Thyroid gland (tissue), 4 donors: ENCODE results near the gene LRFN2.

ENCODE experiments used
- CTCF ChIP-seq, 6 experiments: fragments of 200-600 bp in 3 of 6; fragments of 450-650 bp in 3 of 6; sonication (generic) in 3 of 6; IDR thresholded peaks; one replicate each; pipeline ENCODE4 v1.5.1; 2016 to 2019; ENCODE audit warnings: antibody characterized with exemption in 6 of 6, mild to moderate bottlenecking in 2 of 6, inconsistent platforms in 1 of 6, moderate library complexity in 1 of 6
- POLR2A ChIP-seq, 2 donors: fragments of 450-650 bp; IDR thresholded peaks; one replicate each; pipeline ENCODE4 v1.6.1; 2017; ENCODE audit warnings: antibody characterized with exemption in 2 of 2, mild to moderate bottlenecking in 2 of 2, moderate library complexity in 1 of 2

- TF ChIP-seq CTCF (IDR thresholded peaks at IDR 0.05) (no peak), POLR2A (IDR thresholded peaks at IDR 0.05) (no peak)
These were observed 80.2 kb downstream of the LRFN2 start for GRCh38 chr6:40506954-40507353.
